ENCODE measurements around the gene GSE1.
A peak's percentile ranks its signal among the peaks of the same experiment; 100 is the strongest.

GSE1 gene

DNA sequence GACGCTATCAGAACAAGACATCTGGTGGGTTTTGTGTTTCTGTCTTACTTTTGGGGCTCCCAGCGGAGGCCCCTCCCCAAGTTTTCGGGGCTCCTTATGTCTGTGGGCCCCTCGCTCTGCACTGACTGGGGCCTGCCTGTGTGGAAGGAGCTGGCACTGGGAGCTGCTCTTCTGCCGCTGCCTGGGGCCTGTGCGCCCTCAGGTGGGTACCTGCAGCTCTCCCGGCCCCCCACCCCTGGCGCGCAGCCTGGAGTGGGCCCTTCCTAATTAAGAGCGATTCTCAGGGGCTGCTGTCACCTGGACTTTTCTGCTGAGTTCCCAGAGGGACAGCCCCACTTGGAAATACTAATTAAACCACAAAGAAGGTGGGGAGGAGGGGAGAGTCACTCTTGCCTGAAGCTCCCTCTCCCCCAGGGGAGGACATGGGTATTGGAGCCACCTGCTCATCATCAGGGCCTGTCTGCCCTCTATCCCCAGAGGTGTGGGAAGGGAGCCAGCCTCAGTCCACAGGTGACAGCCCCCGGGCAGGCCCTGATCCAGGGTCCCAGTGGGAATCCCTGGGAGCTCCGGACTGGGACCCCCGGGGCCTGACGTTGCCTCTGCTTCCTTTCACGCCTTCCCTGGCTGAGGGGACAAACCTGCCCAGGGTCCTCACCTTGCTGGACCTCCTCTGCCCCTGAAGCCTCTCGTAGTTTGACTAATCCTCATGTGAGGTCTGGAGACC lies 36.5 kb downstream of the GSE1 start:
- no peak for DNase-seq (ENCODE audit: low spot score)

GRCh38 chr16:85650135-85650843 lies 37.2 kb downstream of the GSE1 start:
- DNase-seq (ENCODE audit: low spot score): no peak

GRCh38 chr16:85650844-85651628 lies 37.9 kb downstream of the GSE1 start:
- DNase-seq (ENCODE audit: low spot score): peak; percentile 60

- DNase-seq (ENCODE audit: low spot score): no peak
Observed at GRCh38 chr16:85651629-85652430, 38.7 kb downstream of the GSE1 start.

DNA sequence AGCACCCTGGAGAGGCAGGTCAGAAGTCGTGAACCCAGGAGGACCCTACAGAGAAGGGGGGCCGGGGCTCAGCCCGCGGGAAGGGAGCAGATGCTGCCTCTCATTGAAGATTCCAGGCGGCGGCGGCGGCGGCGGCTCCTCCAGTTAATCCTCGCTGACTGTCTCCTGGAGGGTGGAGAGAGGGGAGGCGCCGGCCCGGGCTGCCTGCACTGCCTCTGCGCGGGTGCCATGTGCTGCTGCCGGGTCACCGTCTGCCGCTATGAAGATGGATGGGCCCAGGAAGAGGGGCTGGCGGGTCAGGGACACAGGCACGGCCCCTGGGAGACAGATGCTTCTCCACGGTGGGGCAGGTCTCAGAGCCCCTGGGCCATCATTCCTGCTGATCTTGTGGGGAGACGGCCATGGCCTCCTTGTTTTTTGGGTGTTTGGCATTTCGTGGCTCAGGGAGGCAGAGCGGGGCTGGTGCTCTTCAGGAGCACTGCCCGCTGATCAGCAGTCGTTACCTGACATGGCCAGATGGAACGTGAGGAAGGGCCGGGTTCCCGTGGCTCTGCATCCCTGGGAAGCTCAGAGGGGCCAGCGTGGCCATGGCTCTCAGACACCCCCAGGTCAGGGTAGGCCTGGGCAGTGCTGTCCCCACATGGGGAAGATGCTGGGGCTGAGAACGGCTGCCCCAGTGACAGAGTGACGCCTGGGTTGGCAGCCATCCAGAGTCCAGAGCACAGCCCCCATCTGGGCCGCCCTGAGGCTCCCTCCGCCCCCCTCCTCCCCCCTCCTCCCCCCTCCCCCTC lies 39.5 kb downstream of the GSE1 start:
- DNase-seq (ENCODE audit: low spot score): peak; percentile 74

DNA sequence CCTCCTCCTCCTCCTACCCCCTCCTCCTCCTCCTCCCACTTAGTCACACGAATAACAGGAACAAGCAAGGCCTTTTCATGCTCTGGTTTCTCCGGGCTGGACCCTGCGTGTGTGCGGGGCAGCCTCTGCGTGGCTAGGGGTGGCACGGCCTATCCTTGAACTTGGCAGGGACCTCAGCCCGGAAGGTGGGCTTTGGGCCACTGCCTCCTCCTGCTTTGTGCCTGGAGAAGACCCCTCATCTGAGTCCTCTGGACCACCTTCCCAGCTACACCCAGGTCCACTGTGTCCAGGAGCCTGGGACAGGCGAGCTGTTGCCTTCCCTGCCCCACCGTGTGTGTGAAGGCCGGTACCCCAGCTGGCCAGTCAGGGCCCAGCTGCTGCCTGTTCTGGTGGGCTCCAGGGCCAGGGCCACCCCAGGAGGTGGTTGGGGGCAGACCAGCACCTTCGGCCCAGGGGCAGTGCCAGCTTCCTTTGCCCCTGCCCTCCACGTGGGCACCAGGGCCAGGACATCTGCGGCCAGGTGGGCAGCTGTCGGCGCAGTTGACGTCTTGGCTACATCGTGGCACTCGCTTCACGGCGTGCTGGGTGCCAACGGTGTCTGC lies 40.3 kb downstream of the GSE1 start:
- DNase-seq (ENCODE audit: low spot score): peak; percentile 41

GRCh38 chr16:85654251-85655095 lies 41.4 kb downstream of the GSE1 start:
- DNase-seq (ENCODE audit: low spot score): no peak

- DNase-seq (ENCODE audit: low spot score): no peak
Observed at GRCh38 chr16:85655216-85656129, 42.4 kb downstream of the GSE1 start.

- DNase-seq (ENCODE audit: low spot score): no peak
Observed at GRCh38 chr16:85656351-85657266, 43.5 kb downstream of the GSE1 start.

GRCh38 chr16:85657267-85657650 lies 44.1 kb downstream of the GSE1 start:
- no peak for DNase-seq (ENCODE audit: low spot score)

DNA sequence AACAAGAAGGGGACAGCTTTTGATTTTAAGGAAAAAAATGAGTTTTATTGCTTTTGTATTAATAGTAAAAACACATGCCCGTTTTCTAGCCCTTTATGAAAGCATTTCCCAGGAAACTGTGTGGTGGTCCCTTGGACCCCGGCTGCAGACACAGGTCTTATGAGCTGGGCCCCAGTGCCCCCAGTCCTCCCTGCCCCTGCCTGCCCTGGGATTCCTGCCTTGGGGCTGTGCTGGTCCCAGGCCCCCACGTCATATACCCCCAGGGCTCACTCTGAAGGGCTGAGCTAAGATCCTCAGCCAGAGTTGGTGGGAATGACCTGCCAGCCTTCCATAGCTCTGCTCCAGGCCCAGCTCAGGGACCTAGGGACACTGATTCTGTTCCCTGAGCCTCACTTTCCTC lies 44.9 kb downstream of the GSE1 start:
- DNase-seq (ENCODE audit: low spot score): no peak

DNA sequence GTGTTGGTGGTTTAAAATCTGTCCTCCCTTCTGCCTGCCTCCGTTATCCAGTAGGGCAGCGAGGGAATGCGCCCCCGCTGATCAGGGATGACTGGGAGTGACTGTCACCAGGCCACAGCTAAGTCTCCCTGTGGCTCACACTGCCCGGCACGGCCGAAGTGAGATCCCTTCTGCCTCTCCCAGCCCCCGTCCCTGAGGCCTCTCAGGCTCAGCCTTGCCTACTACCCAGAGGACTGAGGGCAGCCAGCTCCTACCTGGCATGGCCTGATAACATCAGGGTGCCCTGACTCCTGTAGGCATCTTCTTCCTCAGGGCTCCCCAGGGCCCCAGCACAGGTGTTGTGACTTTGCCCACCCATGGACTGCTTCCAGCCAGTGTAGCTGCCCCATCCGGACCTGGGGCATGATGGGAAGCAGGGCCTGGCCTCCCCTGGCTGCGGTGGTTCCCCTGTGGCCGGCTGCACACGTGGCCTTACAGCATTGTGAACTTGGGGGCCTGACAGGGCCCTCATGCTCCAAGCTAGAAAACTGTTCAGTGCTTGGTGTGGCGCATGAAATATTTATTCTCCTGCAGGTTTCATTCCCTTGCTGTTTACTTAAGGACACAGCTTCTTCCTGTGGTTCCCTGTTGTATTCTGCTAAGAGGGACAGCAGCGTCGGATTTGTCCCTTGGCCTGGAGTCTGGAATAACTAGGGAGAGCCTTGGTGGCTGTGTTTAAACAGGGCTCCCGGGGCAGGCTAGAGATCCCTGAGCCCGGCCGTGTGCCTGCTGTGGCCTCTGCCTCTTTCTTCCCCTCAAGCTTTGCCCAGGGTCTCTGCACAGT lies 45.6 kb downstream of the GSE1 start:
- no peak for DNase-seq (ENCODE audit: low spot score)

DNA sequence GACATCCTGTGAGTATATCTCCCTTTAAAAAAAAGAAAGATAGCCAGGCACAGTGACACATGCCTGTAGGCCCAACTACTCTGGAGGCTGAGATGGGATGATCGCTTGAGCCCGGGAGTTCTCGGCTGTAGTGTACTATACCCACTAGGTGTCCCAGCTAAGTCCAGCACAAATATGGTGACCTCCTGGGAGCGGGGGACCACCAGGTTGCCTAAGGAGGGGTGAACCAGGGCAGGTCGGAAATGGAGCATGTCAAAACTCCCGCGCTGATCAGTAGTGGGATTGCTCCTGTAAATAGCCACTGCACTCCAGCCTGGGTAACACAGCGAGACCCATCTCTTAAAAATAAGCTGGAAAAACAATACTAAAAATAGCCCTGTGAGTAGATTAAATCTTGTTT lies 46.2 kb downstream of the GSE1 start:
- DNase-seq (ENCODE audit: low spot score): no peak

- DNase-seq (ENCODE audit: low spot score): peak; percentile 78
Observed at GRCh38 chr16:85659805-85660511, 46.8 kb downstream of the GSE1 start.

DNA sequence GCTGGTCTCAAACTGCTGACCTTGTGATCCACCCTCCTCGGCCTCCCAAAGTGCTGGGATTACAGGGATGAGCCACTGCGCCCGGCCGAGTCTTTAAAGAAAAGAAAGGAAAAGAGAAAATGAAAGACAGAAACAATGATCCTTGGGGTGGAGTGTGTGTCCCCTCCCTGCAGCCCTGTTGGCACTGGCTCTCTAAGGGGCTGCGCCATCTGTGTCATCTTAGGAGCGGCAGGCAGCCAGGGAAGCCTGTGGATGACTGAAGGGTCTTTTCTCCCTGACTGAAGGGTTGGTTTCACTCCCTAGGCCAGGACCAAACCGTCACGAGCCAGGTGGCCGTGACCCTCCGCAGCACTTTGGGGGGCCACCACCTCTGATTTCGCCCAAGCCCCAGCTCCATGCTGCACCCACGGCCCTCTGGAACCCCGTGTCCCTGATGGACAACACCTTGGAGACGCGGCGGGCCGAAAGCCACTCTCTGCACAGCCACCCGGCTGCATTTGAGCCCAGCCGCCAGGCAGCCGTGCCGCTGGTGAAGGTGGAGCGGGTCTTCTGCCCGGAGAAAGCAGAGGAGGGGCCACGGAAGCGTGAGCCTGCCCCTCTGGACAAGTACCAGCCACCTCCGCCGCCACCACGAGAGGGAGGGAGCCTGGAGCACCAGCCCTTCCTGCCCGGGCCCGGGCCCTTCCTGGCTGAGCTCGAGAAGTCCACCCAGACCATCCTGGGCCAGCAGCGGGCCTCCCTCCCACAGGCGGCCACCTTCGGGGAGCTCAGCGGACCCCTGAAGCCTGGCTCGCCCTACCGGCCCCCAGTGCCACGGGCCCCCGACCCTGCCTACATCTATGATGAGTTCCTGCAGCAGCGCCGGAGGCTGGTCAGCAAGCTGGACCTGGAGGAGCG lies 48.0 kb downstream of the GSE1 start:
- no peak for DNase-seq (ENCODE audit: low spot score)
